Daoy (cell line): ENCODE measurements around the gene METTL21A. TPM values are rescaled to one million over a fixed set of nuclear protein-coding genes. Genes with fewer than 3 reads are reported as not detected.
A peak's percentile ranks its signal among the peaks of the same experiment; 100 is the strongest.
"Not testable (repeated sequence)": the region's sequence is repeated elsewhere in the genome, so short reads cannot be mapped to it uniquely, and the experiment has no call there.

Experiments
- DNase-seq: peaks from one replicate; pipeline ENCODE4 v3.0.0-alpha.2; 2015; ENCODE audit warnings: low read depth
- total RNA-seq: library from RNA; depleted of rRNA; stranded (reverse); fragments of >200 nt; shearing (Covaris generic); gene quantifications from 2 replicates; pipeline ENCODE4 v1.2.3, GENCODE V29; 2014; rRNA removed

METTL21A gene
- 16.9 and 24.1 TPM in 2 replicates for total RNA-seq

DNA sequence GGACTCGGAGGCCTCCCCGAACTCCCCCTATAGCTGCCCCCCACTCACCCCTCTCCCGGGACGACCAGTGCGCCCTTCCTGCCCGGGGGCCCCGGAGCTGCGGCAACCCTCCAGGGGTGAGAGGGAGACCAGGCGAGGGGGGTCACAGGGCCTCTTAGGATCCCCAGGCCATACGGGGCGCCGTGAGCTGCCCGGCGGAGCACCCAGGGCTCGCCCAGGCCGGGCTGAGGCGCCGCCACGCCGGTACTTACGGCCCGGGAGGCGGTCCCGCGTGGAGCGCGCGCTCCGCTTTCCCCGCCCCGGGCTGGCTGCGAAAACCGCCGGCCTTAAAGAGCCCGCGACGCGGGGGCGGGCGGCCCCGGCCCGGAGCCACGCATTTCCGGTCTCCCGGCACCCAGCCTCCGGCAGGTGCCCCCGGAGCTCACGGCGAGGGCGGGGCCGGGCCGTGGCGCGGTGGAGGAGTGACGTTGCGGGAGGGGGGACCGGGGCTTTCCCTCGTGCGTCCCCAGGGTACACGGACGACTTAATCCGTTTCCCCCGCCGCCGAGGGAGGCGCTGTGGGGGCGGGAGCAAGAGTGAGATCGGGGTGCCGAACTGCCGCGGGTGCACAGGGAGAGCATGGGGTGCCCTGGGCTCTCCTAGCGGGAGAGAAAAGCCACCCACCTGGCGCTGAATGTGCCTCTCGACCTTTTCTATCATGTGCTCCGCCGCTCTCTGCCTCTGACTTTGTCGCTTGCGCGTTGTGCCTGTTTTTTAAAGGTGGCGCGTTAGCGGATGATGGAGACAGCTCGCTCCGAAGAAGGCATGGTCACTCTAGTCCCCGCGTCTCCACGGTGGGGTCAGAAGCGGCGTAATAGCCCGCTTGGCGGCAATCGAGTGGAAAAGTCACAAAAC, at the start of gene METTL21A:
TSS of gene METTL21A (minus strand) at position 381 of the 894 bp plus-strand sequence. CDS start 1,019 bp downstream, outside the sequence.
- DNase-seq = peak; percentile 91

DNA sequence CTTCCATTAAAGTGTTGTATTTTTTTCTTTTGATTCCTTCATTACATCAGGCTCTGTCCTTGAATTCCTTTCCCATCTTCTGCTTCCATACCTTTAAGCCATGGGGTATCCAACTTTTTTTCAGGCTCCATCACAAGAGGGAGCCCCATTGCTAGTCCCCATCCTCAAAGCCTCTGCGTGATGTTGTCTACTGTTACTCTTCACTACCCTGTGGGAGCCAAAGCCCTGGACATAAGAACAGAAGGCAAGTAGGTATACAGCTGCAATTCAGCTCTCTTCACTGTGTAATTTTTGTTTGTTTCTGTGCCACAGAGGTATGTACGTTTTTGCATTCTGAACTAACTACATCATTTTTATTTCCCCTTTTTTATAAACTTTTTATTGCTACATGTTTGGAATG, 49.6 kb upstream of the METTL21A start:
- DNase-seq = no peak

- DNase-seq = no peak
These were observed 49.1 kb upstream of the METTL21A start for GRCh38 chr2:207674266-207674774.

DNA sequence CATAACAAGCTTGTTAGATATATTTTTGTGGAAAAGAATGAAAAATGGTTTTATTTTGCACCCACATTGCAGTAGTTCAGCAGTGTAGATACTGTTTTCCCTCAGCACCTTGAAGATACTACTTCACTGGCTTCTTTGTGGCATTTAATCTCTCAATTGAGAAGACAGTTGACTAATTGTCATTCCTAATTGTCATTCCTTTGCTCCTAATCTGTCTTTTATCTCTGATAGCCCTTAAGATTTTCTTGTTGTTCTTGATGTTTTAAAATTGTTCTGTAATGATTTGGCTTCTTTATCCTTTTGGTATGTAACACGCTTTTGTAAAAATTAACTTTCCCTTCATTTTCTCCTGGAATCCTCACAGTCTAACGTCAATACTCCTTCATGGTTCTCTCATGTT, 48.2 kb upstream of the METTL21A start:
- no peak for DNase-seq

GRCh38 chr2:207670887-207671286, 45.7 kb upstream of the METTL21A start:
- DNase-seq = no peak

- DNase-seq = no peak
These were observed 38.8 kb upstream of the METTL21A start for GRCh38 chr2:207663870-207664545.

GRCh38 chr2:207662203-207662602, 37.0 kb upstream of the METTL21A start:
- DNase-seq = no peak

- DNase-seq = no peak
These were observed 35.8 kb upstream of the METTL21A start for GRCh38 chr2:207660994-207661393.

GRCh38 chr2:207658156-207658555, 33.0 kb upstream of the METTL21A start:
- no peak for DNase-seq

GRCh38 chr2:207655000-207655399, 29.8 kb upstream of the METTL21A start:
- DNase-seq = no peak

- not testable (repeated sequence) for DNase-seq
These were observed 21.4 kb upstream of the METTL21A start for GRCh38 chr2:207646582-207646981.

GRCh38 chr2:207643892-207644291, 18.7 kb upstream of the METTL21A start:
- DNase-seq = no peak

GRCh38 chr2:207640661-207641060, 15.5 kb upstream of the METTL21A start:
- DNase-seq = no peak

GRCh38 chr2:207640160-207640559, 15.0 kb upstream of the METTL21A start:
- no peak for DNase-seq

GRCh38 chr2:207639288-207639687, 14.1 kb upstream of the METTL21A start:
- DNase-seq = not testable (repeated sequence)

- peak; percentile 35 for DNase-seq
These were observed 10.4 kb upstream of the METTL21A start for GRCh38 chr2:207635468-207636200.

DNA sequence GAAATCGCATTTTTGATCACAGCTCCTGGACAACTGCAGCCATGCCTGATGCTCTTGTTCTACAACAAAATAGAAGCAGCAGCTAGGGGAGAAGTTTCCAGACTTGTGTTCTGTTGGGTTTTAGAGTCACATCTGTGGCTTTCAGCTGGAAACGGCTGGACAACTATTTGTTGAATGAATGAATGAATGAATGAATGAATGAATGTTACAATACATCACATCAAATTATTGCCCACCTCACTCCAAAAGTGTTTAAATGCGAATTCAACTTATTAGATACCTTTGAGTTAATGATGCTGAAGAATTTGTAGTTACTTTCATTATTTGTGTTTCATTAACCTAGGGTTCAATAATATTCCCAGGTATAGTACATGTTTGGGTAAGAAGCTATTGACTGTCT, 8.5 kb upstream of the METTL21A start:
- no peak for DNase-seq

DNA sequence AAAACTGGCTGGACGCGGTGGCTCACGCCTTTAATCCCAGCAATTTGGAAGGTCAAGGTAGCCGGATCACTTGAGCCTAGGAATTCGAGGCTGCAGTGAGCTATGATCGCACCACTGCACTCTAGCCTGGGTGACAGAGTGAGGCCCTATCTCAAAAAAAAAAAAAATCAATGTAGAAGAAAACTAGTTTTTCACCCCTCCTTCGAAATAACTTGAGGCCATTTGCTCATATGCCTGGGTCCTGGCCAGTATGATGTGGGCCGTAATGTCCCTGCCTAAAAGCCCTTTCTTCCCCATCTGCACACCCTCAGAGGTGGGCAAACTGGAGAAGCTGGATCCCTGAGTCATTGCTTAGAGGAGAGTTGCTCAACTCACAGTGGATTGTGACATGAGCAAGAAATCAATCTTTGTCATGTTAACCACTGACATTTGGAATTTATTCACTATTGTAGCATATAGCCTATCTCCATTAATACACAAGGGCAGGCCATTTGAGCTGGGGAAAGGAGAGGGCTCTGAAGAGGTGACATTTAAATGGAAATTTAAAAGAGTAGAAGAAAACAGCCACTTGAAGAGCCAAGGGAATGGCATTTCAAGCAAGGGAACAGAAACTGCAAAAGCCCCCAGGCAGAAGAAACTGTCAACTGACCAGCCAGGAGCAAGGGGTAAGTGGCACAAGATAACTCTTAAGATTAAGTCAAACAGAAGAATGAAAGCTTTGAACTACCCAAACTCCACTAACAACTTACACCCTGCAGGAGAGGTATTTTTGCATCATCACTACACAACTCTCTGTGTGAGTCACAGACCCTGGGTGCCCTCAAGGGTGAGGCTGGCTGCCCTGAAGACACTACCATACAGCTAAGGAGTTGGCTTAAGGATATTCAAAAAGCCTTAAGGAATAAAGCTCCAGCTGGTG, 7.6 kb upstream of the METTL21A start:
- peak; percentile 44 for DNase-seq

DNA sequence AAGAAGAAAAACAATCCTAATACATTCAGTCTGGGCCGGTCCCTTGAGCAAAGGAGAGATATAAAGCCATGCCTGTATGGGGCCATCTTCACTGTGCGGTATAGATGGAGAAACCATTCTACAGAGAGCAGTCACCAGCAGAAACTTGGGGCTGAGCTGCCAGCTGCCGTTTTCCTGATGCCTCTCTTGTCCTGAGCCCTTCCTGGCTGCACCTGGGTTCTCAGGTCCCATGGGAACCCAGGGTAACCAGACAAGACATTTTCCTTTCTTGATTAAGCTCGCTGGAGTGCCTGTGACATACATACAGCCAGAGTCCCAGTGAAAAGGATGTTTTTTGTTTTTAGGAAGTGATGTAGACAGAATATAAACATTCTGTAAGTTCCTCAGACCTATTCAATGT, 5.3 kb upstream of the METTL21A start:
- DNase-seq = no peak

DNA sequence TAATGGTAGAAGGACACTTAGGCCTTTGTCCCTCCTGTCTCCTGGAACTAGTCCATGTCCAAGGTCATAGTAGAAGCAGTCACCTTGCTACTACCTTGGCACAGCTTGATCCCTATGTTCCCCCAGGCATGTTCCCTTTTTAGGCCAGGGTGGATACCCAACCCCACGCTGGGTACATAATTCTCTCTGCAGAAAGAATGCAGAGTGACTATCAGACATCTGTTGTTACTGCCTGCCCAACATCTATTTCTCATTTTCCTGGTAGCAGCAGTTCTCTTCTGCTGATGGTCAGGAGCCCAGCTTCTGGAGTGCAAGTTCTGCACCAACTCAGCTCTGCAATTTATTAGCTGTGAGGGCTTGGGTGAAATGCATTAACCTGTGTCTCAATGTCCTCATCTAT, 4.4 kb upstream of the METTL21A start:
- no peak for DNase-seq
